ENCODE measurements around the gene JAK1.
A peak's percentile ranks its signal among the peaks of the same experiment; 100 is the strongest.

Gene JAK1

GRCh38 chr1:64881281-64881680, 85.1 kb downstream of the JAK1 start:
- peak; percentile 91 for DNase-seq (ENCODE audit: low read depth)
- no peak overlapping the region for H3K4me3 ChIP-seq (ENCODE audit: control insufficient read depth, low read depth, low read length)
- no peak for TF ChIP-seq CTCF (conservative IDR thresholded peaks at IDR 0.05; ENCODE audit: control insufficient read depth, insufficient read depth, low read depth, low read length)

DNA sequence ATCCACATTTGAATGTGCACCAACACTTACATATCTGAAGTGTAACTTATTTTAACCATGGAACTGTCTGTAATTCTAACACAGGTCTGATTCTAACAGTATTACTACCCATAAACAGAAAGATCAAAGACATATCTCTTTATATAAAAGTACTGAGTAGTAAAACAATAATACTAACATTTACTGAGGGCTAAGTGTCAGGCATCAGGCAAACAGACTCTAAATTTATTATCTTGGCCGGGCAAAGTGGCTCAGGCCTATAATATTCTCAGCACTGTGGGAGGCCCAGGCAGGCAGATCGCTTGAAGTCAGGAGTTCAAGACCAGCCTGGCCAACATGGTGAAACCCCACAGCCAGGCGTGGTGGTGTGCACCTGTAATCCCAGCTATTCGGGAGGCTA, 85.9 kb downstream of the JAK1 start:
- no peak for DNase-seq (ENCODE audit: low read depth)
- no peak for TF ChIP-seq CTCF (conservative IDR thresholded peaks at IDR 0.05; ENCODE audit: control insufficient read depth, insufficient read depth, low read depth, low read length)
- H3K4me3 ChIP-seq (ENCODE audit: control insufficient read depth, low read depth, low read length): no peak overlapping the region

- H3K4me3 ChIP-seq (ENCODE audit: control insufficient read depth, low read depth, low read length): no peak overlapping the region
- TF ChIP-seq CTCF (conservative IDR thresholded peaks at IDR 0.05; ENCODE audit: control insufficient read depth, insufficient read depth, low read depth, low read length): no peak
- no peak for DNase-seq (ENCODE audit: low read depth)
These were observed 87.3 kb downstream of the JAK1 start for GRCh38 chr1:64878931-64879611.

DNA sequence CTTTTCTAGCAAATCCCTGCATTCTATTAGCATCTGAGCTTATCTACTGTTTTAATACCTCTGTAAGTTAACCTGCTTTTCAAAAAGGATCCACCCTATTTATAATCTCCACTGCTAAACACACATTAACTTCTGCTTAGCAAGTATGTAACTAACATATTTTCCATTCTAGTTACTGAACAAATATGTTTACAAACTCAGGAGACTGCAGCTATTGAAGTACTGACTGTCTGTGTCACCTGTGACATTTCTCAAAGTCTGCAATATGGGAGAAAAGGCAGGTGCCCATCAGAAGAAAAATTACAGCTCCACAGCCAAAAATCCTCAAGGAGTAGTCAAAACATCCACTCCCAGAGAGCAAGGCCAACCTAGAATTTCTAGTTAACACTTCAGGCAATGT, 88.3 kb downstream of the JAK1 start:
- DNase-seq (ENCODE audit: low read depth): no peak
- no peak overlapping the region for H3K4me3 ChIP-seq (ENCODE audit: control insufficient read depth, low read depth, low read length)
- no peak for TF ChIP-seq CTCF (conservative IDR thresholded peaks at IDR 0.05; ENCODE audit: control insufficient read depth, insufficient read depth, low read depth, low read length)

GRCh38 chr1:64877598-64877997, 88.8 kb downstream of the JAK1 start:
- no peak for TF ChIP-seq CTCF (conservative IDR thresholded peaks at IDR 0.05; ENCODE audit: control insufficient read depth, insufficient read depth, low read depth, low read length)
- no peak overlapping the region for H3K4me3 ChIP-seq (ENCODE audit: control insufficient read depth, low read depth, low read length)
- no peak for DNase-seq (ENCODE audit: low read depth)

DNA sequence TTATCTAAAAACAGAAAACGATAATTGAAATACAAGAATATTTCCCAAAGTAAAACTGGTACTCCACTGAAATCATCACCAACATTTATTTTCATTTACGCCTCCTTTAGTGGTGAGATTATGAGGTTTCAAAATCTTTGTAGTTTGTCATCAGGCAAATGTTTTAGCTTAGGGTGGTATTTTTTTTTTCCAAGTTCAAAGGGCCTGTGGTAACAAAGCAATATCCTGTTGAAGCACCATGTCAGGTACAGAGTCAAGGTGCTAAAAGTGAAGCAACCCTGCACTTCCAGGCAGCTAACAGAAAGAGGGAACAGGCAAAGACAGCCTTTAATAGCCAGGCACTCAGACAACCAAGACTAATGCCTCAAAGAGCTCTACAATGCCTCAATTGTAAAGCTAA, 89.2 kb downstream of the JAK1 start:
- no peak overlapping the region for H3K4me3 ChIP-seq (ENCODE audit: control insufficient read depth, low read depth, low read length)
- TF ChIP-seq CTCF (conservative IDR thresholded peaks at IDR 0.05; ENCODE audit: control insufficient read depth, insufficient read depth, low read depth, low read length): no peak
- no peak for DNase-seq (ENCODE audit: low read depth)

- no peak for TF ChIP-seq CTCF (conservative IDR thresholded peaks at IDR 0.05; ENCODE audit: control insufficient read depth, insufficient read depth, low read depth, low read length)
- no peak overlapping the region for H3K4me3 ChIP-seq (ENCODE audit: control insufficient read depth, low read depth, low read length)
- DNase-seq (ENCODE audit: low read depth): no peak
These were observed 90.7 kb downstream of the JAK1 start for GRCh38 chr1:64875606-64876005.
